Mucosa of stomach (tissue), 1 donor: ENCODE results near the gene FOXN3.

Experiments
- H3K27me3 ChIP-seq: one replicate; pipeline ENCODE4 v1.7.0; 2013; ENCODE audit warnings: mild to moderate bottlenecking, low read length; ENCODE audit not compliant: control insufficient read depth, insufficient read depth
- H3K36me3 ChIP-seq: one replicate; pipeline ENCODE4 v1.7.0; 2013; ENCODE audit warnings: low read length; ENCODE audit not compliant: control insufficient read depth, insufficient read depth
- H3K4me1 ChIP-seq: one replicate; pipeline ENCODE4 v1.7.0; 2013; ENCODE audit warnings: mild to moderate bottlenecking, low read length; ENCODE audit not compliant: control insufficient read depth, insufficient read depth
- H3K4me3 ChIP-seq: one replicate; pipeline ENCODE4 v1.7.0; 2013; ENCODE audit warnings: low read length
- H3K9ac ChIP-seq: one replicate; pipeline ENCODE4 v1.7.0; 2013; ENCODE audit warnings: mild to moderate bottlenecking, low read length, moderate library complexity
- H3K9me3 ChIP-seq: one replicate; pipeline ENCODE4 v1.7.0; 2013; ENCODE audit warnings: mild to moderate bottlenecking, low read length, moderate library complexity; ENCODE audit not compliant: control insufficient read depth
- donor health status: Pancreatic carcinoma.

Gene FOXN3

DNA sequence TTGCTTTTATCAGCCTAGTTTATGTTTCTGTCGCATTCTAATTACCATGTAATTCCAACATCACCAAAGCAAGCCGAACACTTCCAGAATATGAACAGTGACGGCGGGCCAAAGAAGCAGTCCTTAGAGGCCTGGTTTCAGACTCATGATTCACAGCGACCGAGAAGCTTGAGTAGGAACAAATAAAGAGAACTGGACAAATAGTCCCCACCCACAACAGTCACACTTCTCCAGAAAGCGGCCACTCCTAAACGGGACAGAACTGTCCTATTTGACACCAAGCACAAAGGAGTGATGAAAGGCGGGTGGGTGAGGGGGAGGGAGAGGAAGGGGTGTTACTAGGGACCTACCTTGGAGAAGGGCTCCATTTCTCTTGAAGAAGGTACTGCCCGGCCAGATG, 136.4 kb downstream of the FOXN3 start:
- Histone ChIP-seq H3K27me3 (no peaks in the 10 kb centered on the region), H3K9me3 (no peaks in the 10 kb centered on the region), H3K4me1 (peaks cover 15% of the 10 kb centered on the region), H3K9ac (no peak overlapping the region), H3K4me3 (no peak overlapping the region), H3K36me3 (no peaks in the 10 kb centered on the region)

DNA sequence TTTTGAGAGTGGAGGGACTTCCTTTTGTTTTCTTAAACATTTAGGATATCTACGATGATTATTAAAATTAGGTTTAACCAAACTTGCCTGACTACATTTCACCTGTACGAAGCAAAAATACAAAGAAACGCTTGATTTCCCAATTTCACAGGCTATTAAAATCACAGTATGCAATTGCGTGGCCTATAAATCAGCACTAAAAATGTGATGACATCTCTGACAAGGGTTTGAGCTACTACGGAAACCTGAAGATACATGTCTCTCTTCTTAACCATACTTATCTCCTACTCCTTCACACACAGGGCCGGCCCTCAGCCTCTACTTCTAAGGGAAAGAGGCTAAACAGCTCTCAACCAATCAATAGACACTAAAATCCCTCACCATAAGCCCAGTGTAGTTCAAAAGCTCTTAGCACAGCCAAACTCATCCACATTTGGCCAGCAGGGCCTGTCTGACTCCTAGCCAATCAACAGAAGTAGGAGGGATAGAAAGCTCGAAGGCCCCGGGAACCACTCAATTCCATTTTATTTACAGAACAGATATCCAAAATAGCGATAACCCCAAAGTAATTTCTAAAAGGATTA, 137.3 kb downstream of the FOXN3 start:
- Histone ChIP-seq H3K4me3 (no peak overlapping the region), H3K9ac (no peak overlapping the region), H3K9me3 (no peaks in the 10 kb centered on the region), H3K4me1 (peaks cover 15% of the 10 kb centered on the region), H3K36me3 (no peaks in the 10 kb centered on the region), H3K27me3 (no peaks in the 10 kb centered on the region)

DNA sequence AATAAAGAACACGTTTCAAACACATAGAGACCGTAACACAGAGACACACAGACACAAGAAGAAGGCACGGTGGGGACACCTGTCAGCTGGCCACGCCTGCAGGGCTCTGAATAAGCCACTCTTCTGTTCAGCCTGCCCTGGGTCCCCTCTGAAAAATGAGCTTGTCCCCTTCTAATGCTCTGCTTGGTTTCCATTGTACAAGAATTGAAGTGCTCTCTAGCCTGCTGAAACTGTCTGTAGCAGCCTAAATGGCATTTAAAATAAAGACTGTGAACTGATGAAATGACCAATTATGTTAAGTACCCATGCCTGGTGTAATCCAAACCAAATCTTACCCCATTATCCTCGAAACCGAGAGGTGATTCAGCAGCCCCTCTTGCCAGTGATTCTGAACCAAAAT, 139.8 kb downstream of the FOXN3 start:
- H3K27me3 ChIP-seq: no peaks in the 10 kb centered on the region
- no peaks in the 10 kb centered on the region for H3K9me3 ChIP-seq
- H3K9ac ChIP-seq: no peak overlapping the region
- H3K4me3 ChIP-seq: no peak overlapping the region
- no peaks in the 10 kb centered on the region for H3K36me3 ChIP-seq
- peaks cover 15% of the 10 kb centered on the region for H3K4me1 ChIP-seq

DNA sequence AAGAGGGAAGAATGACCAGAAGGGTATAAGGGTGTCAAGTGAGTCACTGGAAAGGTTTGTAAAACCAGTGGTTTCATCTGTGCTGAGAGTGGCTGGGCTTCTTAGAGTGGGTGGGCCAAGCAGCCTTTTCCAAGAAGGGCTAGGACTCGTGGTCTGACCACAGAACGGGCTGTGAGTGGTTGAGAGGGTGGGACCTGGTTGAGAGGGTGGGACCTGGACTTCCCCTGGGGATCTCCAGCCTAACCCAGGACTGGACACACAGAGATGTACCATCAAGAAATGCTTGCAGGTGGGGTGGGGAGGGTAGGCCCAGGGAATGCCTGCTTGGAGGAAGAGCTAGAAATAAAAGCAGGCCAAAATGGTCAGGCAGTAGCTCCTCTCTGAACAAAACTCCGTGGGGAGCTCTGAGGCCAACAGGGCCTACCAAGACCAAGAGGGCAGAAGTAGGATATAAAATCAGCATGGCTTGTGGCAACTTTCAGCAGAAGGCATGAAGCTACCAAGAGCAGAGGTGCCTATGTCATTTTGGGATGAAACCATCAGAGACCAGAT, 140.5 kb downstream of the FOXN3 start:
- Histone ChIP-seq H3K4me1 (peaks cover 15% of the 10 kb centered on the region), H3K9me3 (no peaks in the 10 kb centered on the region), H3K36me3 (no peaks in the 10 kb centered on the region), H3K9ac (no peak overlapping the region), H3K27me3 (no peaks in the 10 kb centered on the region), H3K4me3 (no peak overlapping the region)

DNA sequence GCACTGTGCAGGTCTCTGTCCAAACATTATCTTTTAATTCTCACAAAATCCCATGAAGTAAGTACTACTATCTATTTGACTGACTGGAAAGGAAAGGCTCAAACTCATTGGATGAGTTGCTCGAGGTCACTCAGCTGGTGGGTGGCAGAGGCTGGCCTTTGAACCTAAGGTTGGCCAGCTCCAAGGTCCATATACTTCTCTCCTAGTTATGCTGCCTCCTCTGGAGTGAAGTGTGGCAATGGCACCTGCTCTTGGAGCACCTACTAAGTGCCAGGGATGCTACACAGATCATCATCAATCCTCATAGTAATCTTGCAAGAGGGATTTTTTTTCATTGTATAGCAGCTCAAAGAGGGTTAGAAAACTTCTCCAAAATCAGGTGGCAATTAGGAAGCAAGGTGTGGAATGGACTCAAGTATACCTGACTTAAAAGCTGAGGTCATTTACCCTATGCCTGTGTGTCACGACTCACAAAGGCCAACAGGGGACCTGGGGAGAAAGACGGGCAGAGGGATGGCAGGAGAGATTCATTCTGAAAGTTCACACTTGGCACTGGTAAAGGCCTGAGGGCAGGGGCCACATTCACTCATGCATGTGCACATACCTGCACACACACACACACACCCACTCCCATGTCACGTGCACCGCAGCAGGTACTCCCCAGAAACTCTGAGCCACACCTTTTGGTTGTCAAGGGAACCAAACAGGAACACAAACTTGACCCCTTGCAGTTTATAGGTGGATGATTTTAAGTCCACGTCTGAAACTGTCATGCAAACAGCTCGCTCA, 146.4 kb downstream of the FOXN3 start:
- Histone ChIP-seq H3K36me3 (no peaks in the 10 kb centered on the region), H3K9me3 (no peaks in the 10 kb centered on the region), H3K4me1 (peaks cover 8% of the 10 kb centered on the region), H3K27me3 (no peaks in the 10 kb centered on the region), H3K9ac (no peak overlapping the region), H3K4me3 (no peak overlapping the region)

DNA sequence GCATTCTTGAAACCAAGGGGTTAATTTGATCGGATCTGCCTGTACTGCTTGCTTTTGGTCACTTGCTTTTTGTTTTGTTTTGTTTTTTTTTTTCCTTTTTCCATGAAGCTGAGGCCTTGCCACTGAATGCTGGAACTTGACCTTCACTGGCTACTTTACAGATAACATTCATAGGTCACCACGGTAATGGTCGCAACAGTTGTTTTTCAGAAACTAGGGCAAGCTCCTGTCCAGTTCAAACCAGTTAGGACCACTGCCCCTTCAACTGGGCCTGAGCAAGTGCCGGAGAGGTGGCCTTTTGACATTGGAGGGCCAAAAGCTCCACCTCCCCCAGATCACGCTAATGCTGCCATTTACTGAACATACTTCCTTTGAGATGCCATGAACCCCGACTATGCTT, 147.6 kb downstream of the FOXN3 start:
- H3K9ac ChIP-seq: no peak overlapping the region
- peaks cover 8% of the 10 kb centered on the region for H3K4me1 ChIP-seq
- H3K27me3 ChIP-seq: no peaks in the 10 kb centered on the region
- H3K9me3 ChIP-seq: no peaks in the 10 kb centered on the region
- H3K36me3 ChIP-seq: no peaks in the 10 kb centered on the region
- H3K4me3 ChIP-seq: no peak overlapping the region

DNA sequence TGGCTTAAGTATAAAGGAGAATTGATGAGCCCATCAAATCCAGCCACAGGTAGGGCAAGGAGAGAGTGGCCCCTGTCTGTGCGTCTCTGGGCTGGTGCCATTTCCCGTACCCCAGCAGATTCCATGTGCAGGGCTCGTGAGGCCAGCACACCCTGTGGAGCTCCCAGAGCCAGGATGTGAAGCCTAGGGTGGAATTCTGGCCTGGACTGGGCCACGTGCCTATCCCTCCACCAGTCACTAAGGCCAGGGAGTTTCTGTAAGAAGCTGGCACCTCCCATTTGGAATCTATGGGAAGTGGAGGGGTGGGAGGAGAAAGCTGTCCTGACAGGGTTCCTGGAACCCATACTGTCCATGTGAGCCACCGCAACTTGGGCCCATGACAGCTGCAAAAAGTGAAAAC, 148.5 kb downstream of the FOXN3 start:
- H3K27me3 ChIP-seq: no peaks in the 10 kb centered on the region
- H3K9me3 ChIP-seq: no peaks in the 10 kb centered on the region
- no peak overlapping the region for H3K4me3 ChIP-seq
- H3K4me1 ChIP-seq: peaks cover 8% of the 10 kb centered on the region
- H3K36me3 ChIP-seq: no peaks in the 10 kb centered on the region
- H3K9ac ChIP-seq: no peak overlapping the region

DNA sequence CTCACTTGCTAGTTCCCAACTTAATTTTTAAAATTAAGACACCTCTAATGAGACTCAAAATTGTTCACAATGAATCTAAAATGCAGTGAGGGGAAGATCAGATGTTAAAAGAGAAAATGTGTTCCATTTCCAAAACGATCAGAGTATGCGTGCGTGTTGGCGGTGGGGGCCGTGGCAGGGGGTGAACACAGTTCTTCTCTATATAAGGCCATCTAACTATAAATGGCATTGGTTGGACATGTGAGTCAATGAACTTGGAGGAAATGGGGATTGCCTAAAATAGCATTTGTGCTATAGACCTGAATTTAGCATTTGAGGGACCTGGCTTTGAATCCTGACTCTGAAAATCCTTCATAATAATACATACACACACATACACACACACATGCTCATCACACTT, 149.4 kb downstream of the FOXN3 start:
- no peaks in the 10 kb centered on the region for H3K36me3 ChIP-seq
- H3K9me3 ChIP-seq: no peaks in the 10 kb centered on the region
- H3K4me1 ChIP-seq: peaks cover 8% of the 10 kb centered on the region
- no peak overlapping the region for H3K9ac ChIP-seq
- H3K27me3 ChIP-seq: no peaks in the 10 kb centered on the region
- H3K4me3 ChIP-seq: no peak overlapping the region

DNA sequence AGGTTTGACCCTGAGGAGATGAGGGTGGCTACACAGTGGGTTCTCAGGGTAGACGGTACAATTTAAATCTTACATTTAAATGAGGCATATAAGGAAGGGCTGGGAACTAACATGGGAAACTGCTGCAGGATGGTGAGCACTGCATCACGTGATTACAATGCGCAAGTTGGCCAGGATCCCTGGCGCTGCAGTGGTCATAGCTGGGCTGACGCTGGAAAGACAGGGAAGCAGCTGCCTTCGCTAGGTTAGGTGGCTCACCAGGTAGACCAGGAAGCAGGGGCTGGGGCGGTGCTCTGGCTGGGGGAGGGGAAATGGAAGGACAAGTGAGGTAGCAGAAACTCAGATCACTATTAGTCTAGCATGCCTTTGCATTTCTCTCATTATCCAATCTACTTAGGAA, 149.9 kb downstream of the FOXN3 start:
- no peaks in the 10 kb centered on the region for H3K9me3 ChIP-seq

DNA sequence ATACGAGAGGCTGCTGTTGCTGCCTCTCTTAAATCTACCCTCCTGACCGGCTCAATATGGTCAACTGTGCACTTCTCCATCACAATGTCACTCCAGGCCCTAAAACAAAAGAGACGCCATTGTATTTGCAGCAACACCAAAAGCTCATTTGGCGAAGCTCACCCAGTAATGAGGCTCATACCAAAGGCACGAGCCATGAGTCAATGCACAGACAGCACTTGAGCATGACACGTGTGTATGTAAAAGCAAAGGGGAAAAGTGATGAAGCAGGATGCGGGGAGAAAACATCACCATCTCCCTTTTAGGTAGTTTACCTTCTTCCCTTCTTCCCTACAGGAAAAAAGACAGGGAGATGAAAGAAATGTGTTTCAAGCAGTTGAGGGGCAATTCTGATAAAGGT, 150.3 kb downstream of the FOXN3 start:
- H3K9me3 ChIP-seq: no peaks in the 10 kb centered on the region
- H3K9ac ChIP-seq: no peak overlapping the region
- no peak overlapping the region for H3K4me3 ChIP-seq
- H3K36me3 ChIP-seq: no peaks in the 10 kb centered on the region
- H3K4me1 ChIP-seq: peaks cover 8% of the 10 kb centered on the region
- no peaks in the 10 kb centered on the region for H3K27me3 ChIP-seq

More for the DNA sequence above, 149.9 kb downstream of the FOXN3 start:
- H3K27me3 ChIP-seq: no peaks in the 10 kb centered on the region
- H3K4me3 ChIP-seq: no peak overlapping the region
- H3K9ac ChIP-seq: no peak overlapping the region
- H3K4me1 ChIP-seq: peaks cover 8% of the 10 kb centered on the region
- no peaks in the 10 kb centered on the region for H3K36me3 ChIP-seq

DNA sequence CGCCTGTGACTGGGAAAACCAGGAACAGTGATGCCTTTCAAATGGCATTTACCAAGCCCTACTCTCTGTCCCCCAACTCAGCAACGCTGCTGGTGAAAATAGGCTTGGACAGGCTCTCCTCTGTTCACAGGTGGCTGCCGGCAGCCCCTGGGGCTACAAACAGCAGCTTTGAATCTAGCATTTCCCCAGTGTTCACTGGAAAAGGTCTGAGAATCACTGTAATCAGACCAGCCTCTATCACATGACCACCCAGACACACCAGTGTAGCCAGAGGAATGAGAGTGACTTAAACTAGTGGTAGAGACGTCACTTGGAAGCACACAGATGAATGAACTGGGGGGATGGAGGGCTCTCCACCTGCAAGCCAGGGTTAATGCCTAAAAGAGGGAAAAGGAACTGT, 151.8 kb downstream of the FOXN3 start:
- no peaks in the 10 kb centered on the region for H3K36me3 ChIP-seq
- H3K27me3 ChIP-seq: no peaks in the 10 kb centered on the region
- no peak overlapping the region for H3K4me3 ChIP-seq
- no peaks in the 10 kb centered on the region for H3K9me3 ChIP-seq
- H3K4me1 ChIP-seq: peaks cover under 1% of the 10 kb centered on the region
- H3K9ac ChIP-seq: no peak overlapping the region

DNA sequence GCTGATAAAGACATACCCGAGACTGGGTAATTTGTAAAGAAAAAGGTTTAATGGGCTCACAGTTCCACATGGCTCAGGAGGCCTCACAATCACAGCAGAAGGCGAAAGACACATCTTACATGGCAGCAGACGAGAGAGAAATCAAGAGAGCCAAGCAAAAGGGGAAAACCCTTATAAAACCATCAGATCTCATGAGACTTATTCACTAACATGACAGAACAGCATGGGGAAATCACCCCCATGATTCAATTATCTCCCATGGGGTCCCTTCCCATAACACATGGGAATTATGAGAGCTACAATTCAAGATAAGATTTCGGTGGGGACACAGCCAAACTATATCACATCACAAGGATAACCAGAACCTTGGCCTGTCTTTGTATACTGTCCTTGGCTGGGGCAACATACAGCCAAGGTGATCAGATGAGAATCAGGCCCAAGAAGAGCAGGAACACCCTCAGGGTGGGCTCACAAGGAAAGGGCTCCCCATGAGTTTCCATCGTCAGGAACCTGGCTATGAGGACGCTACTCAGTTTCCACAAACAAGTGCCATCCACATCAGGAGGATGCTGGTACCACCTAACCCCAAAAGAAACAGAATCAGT, 152.7 kb downstream of the FOXN3 start:
- Histone ChIP-seq H3K4me1 (no peaks in the 10 kb centered on the region), H3K9me3 (no peaks in the 10 kb centered on the region), H3K9ac (no peak overlapping the region), H3K4me3 (no peak overlapping the region), H3K36me3 (no peaks in the 10 kb centered on the region), H3K27me3 (no peaks in the 10 kb centered on the region)
